Glomerular visceral epithelial cell (primary cell): Measurements from ENCODE around the gene TBC1D14.
A peak's percentile ranks its signal among the peaks of the same experiment; 100 is the strongest.

ENCODE experiments used
- DNase-seq: peaks from one replicate; pipeline ENCODE4 v3.0.0-alpha.2; 2016; ENCODE audit errors: extremely low spot score

TBC1D14 gene

GRCh38 chr4:6951880-6952381, 42.3 kb downstream of the TBC1D14 start:
- DNase-seq: no peak

- DNase-seq: peak; percentile 72
Observed at GRCh38 chr4:6953751-6954380, 44.2 kb downstream of the TBC1D14 start.

- DNase-seq: no peak
Observed at GRCh38 chr4:6955261-6955911, 45.8 kb downstream of the TBC1D14 start.

GRCh38 chr4:6956087-6956433, 46.4 kb downstream of the TBC1D14 start:
- DNase-seq: no peak

- no peak for DNase-seq
Observed at GRCh38 chr4:6956434-6957147, 47.0 kb downstream of the TBC1D14 start.

- DNase-seq: no peak
Observed at GRCh38 chr4:6957148-6957520, 47.5 kb downstream of the TBC1D14 start.

- DNase-seq: no peak
Observed at GRCh38 chr4:6957994-6958393, 48.4 kb downstream of the TBC1D14 start.

GRCh38 chr4:6959261-6959660, 49.6 kb downstream of the TBC1D14 start:
- DNase-seq: no peak

GRCh38 chr4:6960154-6960553, 50.5 kb downstream of the TBC1D14 start:
- no peak for DNase-seq

- no peak for DNase-seq
Observed at GRCh38 chr4:6960628-6961412, 51.2 kb downstream of the TBC1D14 start.

- DNase-seq: no peak
Observed at GRCh38 chr4:6961496-6962210, 52.0 kb downstream of the TBC1D14 start.

- no peak for DNase-seq
Observed at GRCh38 chr4:6962211-6963041, 52.8 kb downstream of the TBC1D14 start.

GRCh38 chr4:6963139-6963611, 53.5 kb downstream of the TBC1D14 start:
- DNase-seq: no peak

- no peak for DNase-seq
Observed at GRCh38 chr4:6964858-6965257, 55.2 kb downstream of the TBC1D14 start.

GRCh38 chr4:6965329-6965728, 55.7 kb downstream of the TBC1D14 start:
- no peak for DNase-seq

GRCh38 chr4:6967846-6968340, 58.3 kb downstream of the TBC1D14 start:
- no peak for DNase-seq

GRCh38 chr4:6968496-6968895, 58.9 kb downstream of the TBC1D14 start:
- DNase-seq: no peak

GRCh38 chr4:6969826-6970800, 60.5 kb downstream of the TBC1D14 start:
- no peak for DNase-seq
